NB4 (cell line): Measurements from ENCODE around the gene OPALIN.

Source experiments
- DNase-seq: peaks from one replicate; pipeline ENCODE4 v3.0.0; 2010; ENCODE audit warnings: low read depth
- H3K4me3 ChIP-seq: one replicate; pipeline ENCODE4 v1.5.1; 2011; ENCODE audit warnings: mild to moderate bottlenecking, low read depth, low read length, moderate library complexity
- MYC ChIP-seq: IDR thresholded peaks from 2 replicates; pipeline ENCODE4 v1.6.1; 2011; ENCODE audit warnings: low read depth, low read length
- POLR2A ChIP-seq: IDR thresholded peaks from 2 replicates; pipeline ENCODE4 v1.6.1; 2011; ENCODE audit warnings: mild to moderate bottlenecking; ENCODE audit not compliant: insufficient read length; ENCODE audit errors: extremely low read depth
- TF ChIP-seq, protein P1 (sequence below): IDR thresholded peaks from 2 replicates; pipeline ENCODE4 v1.6.1; 2011; ENCODE audit warnings: low read depth, low read length
- TF ChIP-seq, protein P2 (sequence below): IDR thresholded peaks from one replicate; pipeline ENCODE4 v1.5.1; 2012; ENCODE audit warnings: low read depth, low read length

Gene OPALIN

DNA sequence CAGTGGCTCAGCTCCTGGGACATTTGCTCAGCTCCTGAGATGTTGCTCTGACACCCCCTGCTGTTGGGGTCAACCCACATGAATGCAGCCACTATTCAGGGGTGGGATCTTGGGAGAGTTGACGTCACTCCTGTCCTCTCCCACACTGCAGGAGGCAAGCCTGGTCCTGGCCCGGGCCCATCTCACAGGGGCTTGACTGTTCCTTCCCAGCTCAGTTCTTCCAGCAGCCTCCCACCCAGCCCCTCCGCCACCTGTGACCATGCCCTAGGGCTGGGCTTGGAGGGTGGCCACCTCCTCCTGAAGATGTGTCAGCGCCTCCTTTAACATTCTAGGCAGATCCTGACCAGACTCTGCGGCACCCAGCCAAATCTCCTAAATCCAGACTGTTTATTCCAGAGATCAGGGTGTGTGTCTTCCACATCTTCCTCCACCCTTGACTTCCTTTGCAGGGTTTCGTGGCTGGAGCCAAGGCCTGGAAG, 19.1 kb upstream of the OPALIN start:
- DNase-seq, result peak; percentile 23
- no peak overlapping the region for H3K4me3 ChIP-seq
- TF ChIP-seq MYC (no peak), POLR2A (no peak)
- TF ChIP-seq, protein P1, sequence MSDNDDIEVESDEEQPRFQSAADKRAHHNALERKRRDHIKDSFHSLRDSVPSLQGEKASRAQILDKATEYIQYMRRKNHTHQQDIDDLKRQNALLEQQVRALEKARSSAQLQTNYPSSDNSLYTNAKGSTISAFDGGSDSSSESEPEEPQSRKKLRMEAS, result no peak
- TF ChIP-seq, protein P2, sequence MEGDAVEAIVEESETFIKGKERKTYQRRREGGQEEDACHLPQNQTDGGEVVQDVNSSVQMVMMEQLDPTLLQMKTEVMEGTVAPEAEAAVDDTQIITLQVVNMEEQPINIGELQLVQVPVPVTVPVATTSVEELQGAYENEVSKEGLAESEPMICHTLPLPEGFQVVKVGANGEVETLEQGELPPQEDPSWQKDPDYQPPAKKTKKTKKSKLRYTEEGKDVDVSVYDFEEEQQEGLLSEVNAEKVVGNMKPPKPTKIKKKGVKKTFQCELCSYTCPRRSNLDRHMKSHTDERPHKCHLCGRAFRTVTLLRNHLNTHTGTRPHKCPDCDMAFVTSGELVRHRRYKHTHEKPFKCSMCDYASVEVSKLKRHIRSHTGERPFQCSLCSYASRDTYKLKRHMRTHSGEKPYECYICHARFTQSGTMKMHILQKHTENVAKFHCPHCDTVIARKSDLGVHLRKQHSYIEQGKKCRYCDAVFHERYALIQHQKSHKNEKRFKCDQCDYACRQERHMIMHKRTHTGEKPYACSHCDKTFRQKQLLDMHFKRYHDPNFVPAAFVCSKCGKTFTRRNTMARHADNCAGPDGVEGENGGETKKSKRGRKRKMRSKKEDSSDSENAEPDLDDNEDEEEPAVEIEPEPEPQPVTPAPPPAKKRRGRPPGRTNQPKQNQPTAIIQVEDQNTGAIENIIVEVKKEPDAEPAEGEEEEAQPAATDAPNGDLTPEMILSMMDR, result no peak

DNA sequence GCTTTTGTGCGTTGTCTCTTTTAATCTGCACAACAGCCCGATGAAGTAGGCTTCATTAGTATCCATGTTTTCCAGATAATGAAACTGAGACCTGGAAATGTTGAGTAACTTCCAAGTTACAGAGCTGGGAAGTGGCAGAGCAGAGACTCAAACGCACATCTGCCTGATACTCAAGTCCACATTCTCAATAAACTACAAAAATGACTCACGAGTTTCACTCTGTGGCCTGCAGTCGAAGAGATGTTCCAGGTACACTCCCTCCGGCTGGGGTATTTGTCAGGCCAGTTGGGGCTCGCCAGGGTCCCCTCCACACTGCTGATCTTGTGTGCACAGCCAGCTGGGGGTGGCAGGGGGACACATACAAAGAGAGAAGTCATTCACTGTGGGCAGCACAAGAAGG, 17.7 kb upstream of the OPALIN start:
- DNase-seq, result no peak
- TF ChIP-seq POLR2A (no peak), MYC (no peak)
- TF ChIP-seq, protein P1, result no peak
- TF ChIP-seq, protein P2, result no peak
- no peak overlapping the region for H3K4me3 ChIP-seq

DNA sequence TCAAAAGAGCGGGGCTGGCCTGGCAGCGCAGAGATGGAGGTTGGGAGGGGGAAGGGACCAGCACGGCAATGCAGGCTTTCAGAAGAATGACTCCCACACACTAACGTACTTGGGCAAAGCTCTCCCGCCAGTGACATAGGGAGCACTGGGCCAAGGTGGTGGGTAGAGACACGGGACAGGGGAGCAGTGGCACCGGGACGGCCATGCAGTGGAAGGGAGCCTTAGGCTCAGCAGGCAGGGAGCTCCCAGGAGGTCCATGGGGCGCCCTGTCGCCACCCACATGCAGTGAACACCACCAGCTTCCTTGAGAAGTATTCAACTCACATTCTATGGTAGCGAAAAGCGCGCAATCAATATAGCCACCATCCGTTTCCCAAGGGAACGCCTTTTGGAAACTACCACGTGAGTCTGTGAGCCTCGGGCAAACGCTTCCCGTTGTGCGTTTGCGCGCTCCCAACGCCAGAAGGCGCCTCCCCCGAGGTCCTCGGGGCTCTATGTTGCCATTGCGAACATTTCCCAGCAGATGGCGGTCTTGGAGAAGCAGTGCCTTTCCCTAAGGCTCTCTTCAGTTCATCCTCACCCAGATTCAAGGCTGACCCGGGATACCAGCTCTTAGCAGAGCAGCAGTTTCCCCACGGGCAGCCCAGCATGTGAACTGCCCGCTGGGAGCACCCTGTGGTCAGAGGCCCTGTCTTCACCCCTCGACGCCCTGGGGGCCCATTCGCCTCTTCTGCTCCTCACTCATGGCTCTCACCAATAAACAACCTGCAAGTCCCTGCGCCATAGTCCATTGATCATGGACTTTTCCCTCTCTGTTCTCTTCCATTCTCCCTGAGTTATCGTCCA, 16.4 kb upstream of the OPALIN start:
- DNase-seq, result peak; percentile 97

DNA sequence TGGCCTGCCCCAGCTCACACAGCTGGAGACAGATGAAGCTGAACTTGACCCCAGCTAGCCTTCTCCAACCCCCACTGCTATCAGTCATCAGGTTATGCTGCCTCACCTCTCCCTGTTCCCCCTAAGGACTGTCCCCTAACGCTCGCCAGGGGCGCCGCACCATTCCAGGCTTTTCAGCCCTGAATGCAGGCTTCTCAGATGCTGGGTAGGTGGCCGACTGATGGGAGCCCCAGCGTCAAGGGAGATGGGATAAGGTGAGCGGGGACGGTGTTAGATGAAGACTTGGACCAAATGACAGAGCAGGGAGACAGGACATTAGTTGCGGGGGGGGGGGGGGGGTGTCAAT, 15.8 kb upstream of the OPALIN start:
- TF ChIP-seq, protein P2, result no peak
- TF ChIP-seq MYC (no peak), POLR2A (no peak)
- TF ChIP-seq, protein P1, result no peak
- no peak for DNase-seq
- H3K4me3 ChIP-seq, result no peak overlapping the region

More for the DNA sequence above, 16.4 kb upstream of the OPALIN start:
- peak overlapping the region; percentile 57 for H3K4me3 ChIP-seq
- TF ChIP-seq, protein P2, result peak; percentile 97
- TF ChIP-seq, protein P1, result peak; percentile 76
- no peak for TF ChIP-seq MYC

DNA sequence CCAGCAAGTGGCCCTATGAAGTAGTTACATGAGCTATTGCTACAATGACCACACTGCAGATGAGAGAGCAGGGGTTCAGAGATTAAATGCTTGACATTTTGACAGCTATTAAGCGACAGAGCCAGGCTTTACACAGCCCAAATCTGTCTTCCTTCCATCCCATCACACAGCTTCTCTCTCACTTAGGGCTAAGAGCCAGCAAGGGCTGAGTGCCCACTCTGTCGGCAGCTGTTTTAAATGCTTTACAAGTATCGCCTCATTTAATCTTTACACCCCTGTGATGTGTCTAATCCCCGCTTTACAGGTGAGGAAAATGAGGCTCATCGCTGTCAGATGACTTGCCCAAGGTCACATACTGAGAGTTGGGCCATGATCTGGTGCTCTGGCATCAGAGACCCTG, 15.2 kb upstream of the OPALIN start:
- no peak overlapping the region for H3K4me3 ChIP-seq
- TF ChIP-seq, protein P2, result no peak
- TF ChIP-seq MYC (no peak), POLR2A (no peak)
- no peak for DNase-seq

DNA sequence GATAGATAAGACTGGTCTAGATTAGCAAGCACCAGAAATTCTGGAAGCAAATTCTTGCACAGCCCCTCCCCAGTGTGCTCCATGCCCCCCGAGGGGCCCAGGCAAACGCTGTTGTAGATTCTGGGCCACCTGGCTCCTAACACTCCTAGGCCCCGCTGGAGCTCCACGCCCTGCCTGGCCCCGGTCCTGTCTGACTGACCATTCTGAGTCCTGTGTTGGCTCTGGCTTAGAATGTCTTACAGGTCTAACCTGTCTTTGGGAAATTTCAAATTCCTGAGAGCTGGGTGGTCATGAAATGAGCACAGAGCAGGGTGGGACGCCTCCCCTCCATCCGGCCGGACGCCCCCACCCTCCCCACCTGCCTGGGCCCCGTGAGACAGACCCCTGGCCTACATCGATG, 12.6 kb upstream of the OPALIN start:
- no peak overlapping the region for H3K4me3 ChIP-seq
- TF ChIP-seq, protein P2, result no peak
- TF ChIP-seq POLR2A (no peak), MYC (no peak)
- TF ChIP-seq, protein P1, result no peak
- DNase-seq, result no peak
